Measurements from ENCODE around the gene PTGIR.

The PTGIR gene

DNA sequence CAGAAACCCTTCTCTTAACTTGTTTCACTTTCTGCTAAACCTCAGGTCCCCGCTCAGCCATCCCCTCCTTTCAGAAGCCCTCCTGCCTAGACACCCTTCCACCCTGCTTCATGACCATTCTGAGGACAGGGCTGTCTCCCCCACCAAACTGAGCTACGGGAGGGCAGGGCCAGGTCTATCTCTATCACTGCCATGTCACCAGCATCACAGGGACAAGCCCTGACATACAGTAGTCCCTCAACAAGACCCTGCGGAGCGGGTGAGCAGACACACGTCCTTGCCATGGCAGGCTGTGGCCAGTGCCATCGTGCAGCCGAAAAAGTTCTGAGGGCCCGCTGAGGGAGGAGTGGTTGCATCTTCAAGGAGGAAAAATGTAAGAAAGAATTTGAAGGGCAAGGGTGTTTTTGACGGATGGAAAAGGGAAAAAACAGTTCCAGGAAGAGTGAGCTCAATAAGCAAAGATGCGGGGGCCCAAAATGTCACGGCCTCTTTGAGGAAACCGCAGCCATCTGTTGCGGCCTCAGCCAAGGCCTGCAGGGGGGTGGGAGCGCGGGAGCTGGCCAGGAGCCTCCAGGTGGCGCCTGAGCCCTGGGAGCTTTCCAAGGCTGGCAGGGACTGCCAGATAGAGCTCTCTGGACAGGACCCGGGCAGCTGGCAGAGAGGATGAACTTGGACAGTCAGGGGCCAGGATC, 8.1 kb downstream of the PTGIR start:
- DNase-seq (ENCODE audit: low read depth in 2 of 2) = peak in 1 of 2 donors; percentile 36

DNA sequence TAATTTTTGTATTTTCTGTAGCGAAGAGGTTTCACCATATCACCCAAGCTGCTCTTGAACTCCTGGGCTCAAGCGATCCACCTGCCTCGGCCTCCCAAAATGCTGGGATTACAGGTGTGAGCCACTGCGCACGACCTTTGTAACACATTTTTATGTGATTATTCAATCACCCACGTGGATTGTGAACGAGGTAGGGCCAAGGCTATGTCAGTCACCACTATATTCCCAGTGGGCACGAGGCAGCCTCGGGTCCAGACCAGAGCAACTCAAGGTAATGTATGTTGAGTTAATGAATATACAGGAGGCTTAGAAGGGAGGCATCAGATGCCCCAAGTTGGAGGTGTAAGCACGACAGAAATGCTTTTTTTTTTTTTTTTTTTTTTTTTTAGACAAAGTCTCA, 8.9 kb downstream of the PTGIR start:
- DNase-seq (ENCODE audit: low read depth in 2 of 2) = no peak

DNA sequence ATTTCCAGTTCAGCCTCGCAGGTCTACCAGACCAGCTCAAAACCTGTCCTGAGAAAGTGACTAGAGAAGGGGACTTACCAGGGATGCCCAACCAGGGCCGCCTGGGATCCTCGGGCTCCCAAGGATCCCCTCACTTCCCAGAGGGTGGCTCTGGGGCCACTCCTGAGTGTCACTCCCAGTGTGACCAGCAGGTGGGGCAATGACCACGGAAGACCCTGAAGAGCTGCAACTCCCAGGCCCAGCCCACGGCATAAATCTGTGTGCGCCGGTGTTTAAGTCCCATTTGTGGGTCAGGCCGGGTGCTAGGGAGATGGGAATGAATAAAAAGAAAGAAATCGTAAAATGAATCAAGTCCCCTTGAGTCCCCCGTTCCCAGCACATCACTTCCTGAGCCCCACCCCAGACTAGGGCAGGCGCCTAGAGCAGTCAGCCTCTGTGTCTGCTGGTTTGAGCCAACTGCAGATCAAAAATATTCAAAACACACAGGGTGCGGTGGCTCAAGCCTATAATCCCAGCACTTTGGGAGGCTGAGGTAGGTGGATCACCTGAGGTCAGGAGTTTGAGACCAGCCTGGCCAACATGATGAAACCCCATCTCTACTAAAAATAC, 10.7 kb downstream of the PTGIR start:
- peak; percentile 76 to 79 for DNase-seq (ENCODE audit: low read depth in 2 of 2)

DNA sequence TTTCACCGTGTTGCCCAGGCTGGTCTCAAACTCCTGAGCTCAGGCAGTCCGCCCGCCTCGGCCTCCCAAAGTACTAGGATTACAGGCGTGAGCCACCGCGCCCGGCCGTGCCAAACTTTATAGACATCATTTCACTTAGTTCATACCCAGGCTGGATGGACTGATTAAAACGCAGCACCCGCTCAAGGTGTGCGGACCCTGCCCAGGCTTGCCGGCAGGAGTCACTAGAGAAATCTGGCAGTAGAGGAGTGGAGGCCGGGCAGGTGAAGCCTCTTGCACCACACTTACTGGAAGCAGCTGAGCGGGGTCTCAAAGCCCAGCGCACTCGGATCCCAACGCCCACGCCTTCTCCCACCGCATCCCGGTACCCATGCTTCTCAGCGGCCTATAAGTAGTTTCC, 11.4 kb downstream of the PTGIR start:
- DNase-seq (ENCODE audit: low read depth in 2 of 2) = no peak

DNA sequence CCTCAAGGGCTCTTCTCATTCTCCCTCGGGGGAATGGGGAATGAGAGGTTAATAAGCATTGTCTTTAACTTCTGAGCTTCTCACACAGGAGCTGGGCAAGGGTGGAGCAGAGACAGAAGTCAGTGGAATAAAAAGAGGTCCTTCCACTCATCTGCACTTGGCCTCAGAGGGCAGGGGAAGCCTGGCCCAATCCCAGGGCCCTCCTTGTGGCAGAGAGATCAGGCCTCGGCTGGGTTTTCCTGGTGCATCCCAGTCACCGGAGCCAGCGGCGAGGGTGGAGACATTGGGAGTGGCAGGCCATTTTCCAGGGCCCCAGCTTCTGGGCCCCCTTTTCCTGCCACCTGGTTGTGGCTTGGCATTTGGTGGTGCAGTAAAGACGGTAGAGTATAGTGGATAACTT, 13.1 kb downstream of the PTGIR start:
- no peak for DNase-seq (ENCODE audit: low read depth in 2 of 2)

DNA sequence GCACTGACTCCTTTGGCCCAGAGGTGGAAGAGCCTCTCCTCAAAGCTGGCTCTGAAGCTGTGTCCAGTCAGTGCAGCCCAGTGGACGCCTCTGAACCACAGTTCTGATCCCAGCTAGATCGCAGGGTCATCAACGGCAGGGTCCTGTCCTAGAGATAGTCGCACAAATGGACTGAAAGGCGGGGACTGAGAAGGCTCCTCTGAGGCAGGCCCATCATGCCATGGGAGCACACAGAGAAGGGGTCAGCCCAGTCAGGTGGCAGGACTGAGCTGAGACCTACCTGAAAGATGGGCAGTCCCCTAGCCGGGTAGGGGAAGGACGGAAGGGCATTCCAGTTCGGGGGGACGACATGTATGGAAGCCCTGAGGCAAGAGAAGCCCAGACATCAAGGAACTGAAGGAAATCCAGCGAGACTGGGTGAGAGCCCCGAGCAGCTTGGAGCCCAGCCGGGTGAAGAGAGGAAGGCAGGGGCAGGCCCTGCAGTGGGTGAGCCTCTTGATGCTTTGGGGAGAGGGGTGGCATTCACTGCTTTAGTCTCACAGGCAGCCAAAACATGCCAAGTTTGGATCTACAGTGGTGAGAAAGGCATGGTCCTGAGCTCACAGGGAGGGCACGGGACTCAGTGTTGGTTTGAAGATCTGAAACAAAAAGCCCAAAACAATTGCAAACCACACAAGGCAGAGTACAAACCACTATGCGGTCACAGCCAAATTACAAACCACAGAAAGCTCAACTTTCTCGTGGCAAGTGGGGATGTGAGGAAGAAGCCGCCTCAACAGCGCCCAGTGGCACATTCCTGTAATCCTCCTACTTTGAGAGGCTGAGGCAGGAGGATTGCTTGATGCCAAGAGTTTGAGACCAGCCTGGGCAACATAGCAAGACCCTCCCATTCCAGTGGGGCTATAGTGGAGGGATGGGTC, 13.8 kb downstream of the PTGIR start:
- no peak for DNase-seq (ENCODE audit: low read depth in 2 of 2)

DNA sequence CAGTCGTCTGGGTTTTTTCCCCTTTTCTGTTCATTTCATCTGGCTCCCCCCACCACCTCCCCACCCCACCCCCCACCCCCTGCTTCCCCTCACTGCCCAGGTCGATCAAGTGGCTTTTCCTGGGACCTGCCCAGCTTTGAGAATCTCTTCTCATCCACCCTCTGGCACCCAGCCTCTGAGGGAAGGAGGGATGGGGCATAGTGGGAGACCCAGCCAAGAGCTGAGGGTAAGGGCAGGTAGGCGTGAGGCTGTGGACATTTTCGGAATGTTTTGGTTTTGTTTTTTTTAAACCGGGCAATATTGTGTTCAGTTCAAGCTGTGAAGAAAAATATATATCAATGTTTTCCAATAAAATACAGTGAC, 14.5 kb downstream of the PTGIR start:
- no peak for DNase-seq (ENCODE audit: low read depth in 2 of 2)

DNA sequence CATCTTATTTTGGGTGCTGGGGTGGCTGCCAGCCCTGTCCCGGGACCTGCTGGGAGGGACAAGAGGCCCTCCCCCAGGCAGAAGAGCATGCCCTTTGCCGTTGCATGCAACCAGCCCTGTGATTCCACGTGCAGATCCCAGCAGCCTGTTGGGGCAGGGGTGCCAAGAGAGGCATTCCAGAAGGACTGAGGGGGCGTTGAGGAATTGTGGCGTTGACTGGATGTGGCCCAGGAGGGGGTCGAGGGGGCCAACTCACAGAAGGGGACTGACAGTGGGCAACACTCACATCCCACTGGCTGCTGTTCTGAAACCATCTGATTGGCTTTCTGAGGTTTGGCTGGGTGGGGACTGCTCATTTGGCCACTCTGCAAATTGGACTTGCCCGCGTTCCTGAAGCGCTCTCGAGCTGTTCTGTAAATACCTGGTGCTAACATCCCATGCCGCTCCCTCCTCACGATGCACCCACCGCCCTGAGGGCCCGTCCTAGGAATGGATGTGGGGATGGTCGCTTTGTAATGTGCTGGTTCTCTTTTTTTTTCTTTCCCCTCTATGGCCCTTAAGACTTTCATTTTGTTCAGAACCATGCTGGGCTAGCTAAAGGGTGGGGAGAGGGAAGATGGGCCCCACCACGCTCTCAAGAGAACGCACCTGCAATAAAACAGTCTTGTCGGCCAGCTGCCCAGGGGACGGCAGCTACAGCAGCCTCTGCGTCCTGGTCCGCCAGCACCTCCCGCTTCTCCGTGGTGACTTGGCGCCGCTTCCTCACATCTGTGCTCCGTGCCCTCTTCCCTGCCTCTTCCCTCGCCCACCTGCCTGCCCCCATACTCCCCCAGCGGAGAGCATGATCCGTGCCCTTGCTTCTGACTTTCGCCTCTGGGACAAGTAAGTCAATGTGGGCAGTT, 15.1 kb downstream of the PTGIR start:
- no peak for DNase-seq (ENCODE audit: low read depth in 2 of 2)

DNA sequence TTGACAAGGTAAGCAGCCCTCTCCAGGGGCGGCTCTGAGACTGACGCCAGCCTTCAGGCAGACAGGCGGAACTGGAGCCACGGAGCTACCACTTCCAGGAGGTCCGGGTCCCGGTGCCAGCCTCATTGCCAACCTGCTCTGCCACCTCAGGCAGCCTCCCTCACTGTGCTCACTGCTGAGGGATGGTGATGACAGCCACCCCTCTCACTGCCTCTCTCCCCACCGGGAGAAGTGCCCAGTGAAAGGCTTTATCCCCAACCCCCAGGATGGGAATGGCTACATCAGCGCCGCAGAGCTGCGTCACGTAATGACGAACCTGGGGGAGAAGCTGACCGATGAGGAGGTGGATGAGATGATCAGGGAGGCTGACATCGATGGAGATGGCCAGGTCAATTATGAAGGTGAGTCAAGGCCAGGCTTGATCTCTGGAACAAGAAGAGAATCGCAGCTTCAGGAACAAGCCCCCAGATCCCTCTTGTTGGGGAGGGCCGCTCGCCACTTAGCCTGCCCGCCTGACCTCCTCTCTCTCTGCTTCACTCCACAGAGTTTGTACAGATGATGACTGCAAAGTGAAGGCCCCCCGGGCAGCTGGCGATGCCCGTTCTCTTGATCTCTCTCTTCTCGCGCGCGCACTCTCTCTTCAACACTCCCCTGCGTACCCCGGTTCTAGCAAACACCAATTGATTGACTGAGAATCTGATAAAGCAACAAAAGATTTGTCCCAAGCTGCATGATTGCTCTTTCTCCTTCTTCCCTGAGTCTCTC, 16.1 kb downstream of the PTGIR start:
- DNase-seq (ENCODE audit: low read depth in 2 of 2) = no peak

DNA sequence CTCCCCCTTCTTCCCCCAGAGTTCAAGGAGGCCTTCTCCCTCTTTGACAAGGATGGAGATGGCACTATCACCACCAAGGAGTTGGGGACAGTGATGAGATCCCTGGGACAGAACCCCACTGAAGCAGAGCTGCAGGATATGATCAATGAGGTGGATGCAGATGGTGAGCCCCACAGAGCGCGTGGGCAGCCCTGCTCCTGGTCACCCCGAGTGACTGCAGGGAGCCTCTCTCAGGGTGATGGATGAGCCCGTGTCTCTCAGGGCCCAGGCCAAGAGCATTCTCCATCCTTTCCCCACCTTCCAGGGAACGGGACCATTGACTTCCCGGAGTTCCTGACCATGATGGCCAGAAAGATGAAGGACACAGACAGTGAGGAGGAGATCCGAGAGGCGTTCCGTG, 16.7 kb downstream of the PTGIR start:
- no peak for DNase-seq (ENCODE audit: low read depth in 2 of 2)

DNA sequence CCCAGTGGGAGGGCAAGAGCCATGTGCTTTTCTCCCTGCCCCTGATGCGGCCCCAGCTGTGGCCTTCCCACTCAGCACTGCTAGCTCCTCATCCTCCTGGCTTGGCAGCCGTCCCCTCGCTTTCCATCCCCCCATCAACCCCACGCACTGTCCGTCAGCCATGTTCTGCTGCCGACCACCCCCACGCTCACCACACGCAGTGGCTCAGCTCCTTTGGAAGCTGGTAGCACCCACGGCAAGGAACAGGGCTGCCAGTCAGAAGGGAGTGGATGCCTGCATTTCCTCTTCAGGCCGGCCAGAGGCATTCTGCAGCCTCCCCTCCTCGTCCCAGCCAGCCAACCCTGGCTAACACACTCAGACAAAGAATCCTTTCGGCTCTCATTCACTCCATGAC, 17.4 kb downstream of the PTGIR start:
- no peak for DNase-seq (ENCODE audit: low read depth in 2 of 2)

DNA sequence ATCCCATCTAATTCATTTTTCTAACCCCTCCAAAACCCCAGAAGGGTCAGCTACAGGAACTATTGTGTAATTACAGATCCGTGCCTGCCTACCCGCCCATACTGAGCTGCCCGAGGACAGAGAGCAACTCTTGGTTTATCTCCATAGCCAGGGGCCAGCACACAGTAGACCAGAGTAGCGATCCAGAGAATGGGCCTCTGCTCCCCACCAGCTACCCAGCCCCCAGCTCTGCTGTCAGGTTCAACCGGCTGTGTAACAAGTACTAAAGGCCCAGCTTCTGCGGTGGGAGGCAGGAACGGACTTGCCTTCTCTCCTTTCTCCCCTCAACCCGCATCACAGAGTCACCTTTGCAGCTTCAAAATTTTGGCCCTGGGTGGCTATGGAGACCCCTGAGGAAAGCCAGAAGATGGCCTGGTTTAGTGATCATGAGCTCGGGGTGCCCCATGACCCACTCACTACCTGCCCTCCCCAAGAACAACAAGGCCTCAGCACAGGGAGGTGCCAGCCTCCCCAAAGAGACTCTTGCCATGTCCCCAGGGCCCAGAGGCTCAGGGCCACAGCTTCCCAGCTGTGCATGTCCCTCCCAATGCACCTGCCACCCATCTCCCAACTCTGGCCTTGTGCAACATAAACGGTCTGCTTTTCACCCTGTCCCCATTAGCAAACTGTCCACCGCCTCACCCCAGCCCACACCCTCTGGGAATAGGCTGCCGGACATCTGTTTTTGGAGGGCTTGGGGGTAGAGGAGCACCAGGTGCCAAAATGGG, 18.0 kb downstream of the PTGIR start:
- DNase-seq (ENCODE audit: low read depth in 2 of 2) = no peak

DNA sequence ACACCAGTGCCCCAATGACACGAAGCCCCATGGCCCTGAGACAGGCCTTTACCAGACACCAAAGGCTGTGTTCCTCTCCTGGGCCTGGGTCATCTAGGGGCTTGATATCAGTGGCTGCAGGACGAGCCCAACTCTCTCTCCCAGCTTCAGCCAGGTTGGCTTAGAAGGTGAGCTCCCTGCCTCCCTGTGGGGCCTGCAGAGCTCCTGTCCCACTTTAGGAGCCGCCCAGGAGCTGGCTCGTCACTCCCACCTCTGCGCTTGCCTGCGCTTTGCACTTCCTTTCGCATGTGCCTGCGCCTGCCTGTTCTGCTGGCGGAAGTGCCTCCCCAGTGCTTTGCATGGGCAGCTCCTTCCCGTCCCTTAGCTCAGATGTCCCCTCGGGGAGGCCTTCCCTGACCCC, 18.9 kb downstream of the PTGIR start:
- DNase-seq (ENCODE audit: low read depth in 2 of 2) = no peak

DNA sequence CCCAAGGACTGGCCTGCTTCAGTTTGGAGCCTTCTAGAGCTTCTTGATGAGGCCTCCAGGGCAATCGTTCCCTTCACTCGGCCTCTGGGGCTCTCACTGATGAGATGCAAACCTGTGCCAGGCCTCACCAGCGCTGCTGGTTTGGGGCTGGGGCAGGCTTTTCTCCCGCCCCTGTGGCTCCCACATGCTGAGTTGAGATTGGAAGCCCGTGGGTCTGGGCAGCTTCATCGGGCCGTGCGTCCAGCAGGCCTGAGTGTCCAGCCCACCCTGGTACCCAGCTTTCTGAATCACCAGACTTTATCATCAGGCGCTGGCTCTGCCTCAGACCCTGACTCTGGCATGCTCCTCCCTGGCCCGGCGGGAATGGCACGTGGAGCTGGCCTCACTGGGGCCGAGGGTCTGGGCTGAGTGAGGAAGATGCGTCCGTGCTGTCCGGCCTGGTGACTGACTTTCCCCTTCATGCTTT, 19.5 kb downstream of the PTGIR start:
- DNase-seq (ENCODE audit: low read depth in 2 of 2) = no peak

DNA sequence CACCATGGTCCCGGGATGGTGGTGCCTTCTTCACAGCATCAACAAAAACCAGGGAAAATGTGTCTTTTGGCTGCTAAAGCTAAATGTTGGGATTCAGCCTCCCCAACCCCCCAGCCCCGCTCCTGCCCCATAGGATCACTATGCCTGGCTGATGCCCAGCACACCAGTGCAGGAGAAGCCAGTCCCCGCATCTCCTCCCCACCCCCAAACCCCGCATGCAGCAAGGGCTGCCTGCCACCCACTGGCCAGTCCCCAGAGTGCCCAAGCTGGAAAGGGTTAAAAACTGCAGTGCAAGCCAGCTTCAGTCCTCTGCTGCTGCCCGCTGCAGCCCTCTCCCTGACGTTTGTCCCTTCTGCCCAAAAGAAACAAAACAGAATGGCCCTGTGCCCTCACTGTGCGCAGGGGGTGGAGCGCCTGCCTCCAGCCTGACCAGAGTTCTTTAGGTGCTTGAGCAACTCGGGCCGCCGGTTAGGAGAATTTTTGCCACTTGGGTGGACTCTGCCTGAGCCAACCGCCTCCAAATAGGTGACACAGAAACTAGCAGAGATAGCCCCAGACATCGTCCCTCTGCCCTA, 20.0 kb downstream of the PTGIR start:
- no peak for DNase-seq (ENCODE audit: low read depth in 2 of 2)

DNA sequence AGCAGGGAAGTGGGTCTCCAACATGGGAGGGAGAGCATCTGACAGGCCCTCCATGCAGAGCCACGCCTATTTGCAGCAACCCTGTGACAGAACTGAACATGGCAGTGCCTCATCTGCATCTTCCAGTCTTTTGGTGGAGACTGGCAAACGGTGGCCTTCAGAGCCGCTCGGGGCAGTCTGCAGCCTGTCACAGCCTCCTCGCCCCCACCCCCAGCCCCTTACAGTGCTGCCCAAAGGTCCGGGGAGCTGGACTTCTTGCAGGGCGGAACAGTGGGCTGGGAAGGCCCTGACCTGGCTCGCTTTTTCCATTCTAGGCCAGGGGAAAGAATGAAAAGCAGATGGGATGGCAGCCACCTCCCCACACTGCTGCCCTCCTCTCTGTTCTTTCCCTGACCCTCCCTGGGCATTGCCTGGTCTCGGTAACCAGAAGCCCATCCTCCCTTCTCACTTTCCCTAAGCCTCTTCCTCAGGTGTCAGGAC, 21.1 kb downstream of the PTGIR start:
- no peak for DNase-seq (ENCODE audit: low read depth in 2 of 2)

DNA sequence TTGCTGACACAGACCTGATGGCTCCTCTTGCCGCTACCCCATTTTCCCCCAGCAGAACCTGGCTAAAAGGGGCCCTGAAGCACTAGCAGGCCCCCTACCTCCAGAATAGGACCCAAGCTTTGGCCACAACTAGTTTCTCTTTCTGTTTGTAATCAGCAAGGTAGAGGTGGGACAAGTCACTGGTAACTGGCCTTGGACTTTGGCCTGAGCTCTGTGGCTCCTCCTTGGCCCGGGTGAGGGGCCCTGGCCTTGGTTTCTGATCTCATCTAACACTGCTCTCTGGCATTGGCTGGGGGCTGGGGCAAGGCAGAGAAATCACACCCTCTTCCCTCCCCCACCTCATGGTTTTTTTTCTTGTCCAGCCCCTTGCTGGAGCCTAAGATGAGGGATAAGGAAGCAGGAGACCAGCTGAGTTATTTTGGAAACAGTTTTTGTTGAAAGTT, 21.7 kb downstream of the PTGIR start:
- no peak for DNase-seq (ENCODE audit: low read depth in 2 of 2)

DNA sequence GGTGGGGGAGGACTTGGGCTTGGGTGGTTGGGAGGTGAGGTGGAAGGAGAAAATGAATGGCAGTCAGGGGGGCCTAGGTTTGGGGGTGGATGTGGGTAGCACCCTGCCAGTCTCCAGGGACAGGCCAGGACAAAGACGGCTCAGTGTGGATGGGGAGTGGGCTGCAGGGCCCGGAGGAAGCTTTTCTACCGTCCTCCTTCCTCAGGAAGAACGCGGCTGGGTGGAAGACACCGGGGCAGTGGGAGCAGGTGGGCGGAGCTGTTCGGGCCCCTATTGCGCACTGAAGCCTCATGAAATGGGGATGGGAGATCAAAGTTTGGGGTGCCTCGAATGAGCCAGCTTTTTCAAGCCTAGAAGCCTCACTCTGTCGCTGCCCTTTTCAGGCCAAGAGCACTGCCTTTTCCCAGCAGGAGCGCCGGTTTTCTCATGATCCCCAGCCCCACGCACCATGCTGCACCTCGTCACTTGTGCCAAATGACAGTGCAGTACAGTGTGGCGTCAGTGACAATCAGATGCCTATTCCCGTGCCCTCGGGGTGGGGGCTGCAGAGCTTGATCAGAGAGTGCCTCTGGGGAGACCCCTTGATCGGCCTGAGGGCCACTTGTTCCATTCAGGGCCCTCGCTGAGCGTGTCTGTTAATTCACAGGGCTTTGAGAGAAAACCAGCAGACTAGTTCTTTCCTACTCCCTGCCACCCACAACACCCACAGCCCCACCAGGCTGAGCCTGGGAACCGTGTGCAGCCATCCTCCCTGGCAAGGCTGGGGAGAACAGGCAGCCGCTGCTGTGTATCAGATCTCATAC, 22.3 kb downstream of the PTGIR start:
- peak; percentile 43 to 49 for DNase-seq (ENCODE audit: low read depth in 2 of 2)

Data from stimulated activated CD4-positive, alpha-beta T cell treated with anti-CD3 and anti-CD28 coated beads, Interleukin-1b, Interleukin-23, amount 100 ng/mL, for 4 hours (primary cell).